KMS-11 (cell line): ENCODE results near the gene MEIOB.

Experiments
- H2AFZ ChIP-seq: fragments of 200-600 bp; sonication (generic); 2 replicates; pipeline ENCODE4 v1.6.1; 2016; ENCODE audit warnings: antibody characterized with exemption, mixed run types, low read depth
- H3K27ac ChIP-seq: fragments of 200-600 bp; sonication (generic); 2 replicates; pipeline ENCODE4 v1.6.1; 2016; ENCODE audit warnings: mild to moderate bottlenecking, mixed run types
- H3K27me3 ChIP-seq: fragments of 200-600 bp; sonication (generic); 2 replicates; pipeline ENCODE4 v1.6.1; 2017; ENCODE audit warnings: mild to moderate bottlenecking, low read depth, mixed run types, moderate library complexity; ENCODE audit not compliant: insufficient read depth
- H3K36me3 ChIP-seq: fragments of 200-600 bp; sonication (generic); 2 replicates; pipeline ENCODE4 v1.6.1; 2017; ENCODE audit warnings: mild to moderate bottlenecking, mixed run types; ENCODE audit not compliant: insufficient read depth
- H3K4me1 ChIP-seq: fragments of 200-600 bp; sonication (generic); 2 replicates; pipeline ENCODE4 v1.6.1; 2016; ENCODE audit warnings: mild to moderate bottlenecking, low read depth, mixed run types; ENCODE audit not compliant: poor library complexity, severe bottlenecking
- H3K4me2 ChIP-seq: fragments of 200-600 bp; sonication (generic); 2 replicates; pipeline ENCODE4 v1.7.0; 2016; ENCODE audit warnings: mild to moderate bottlenecking, mixed run types
- H3K4me3 ChIP-seq: fragments of 200-600 bp; sonication (generic); IDR thresholded peaks from 2 replicates; pipeline ENCODE4 v1.6.1; 2017; ENCODE audit warnings: low read depth, low read length, mixed read lengths; ENCODE audit not compliant: insufficient read depth
- H3K79me2 ChIP-seq: fragments of 200-600 bp; sonication (generic); 2 replicates; pipeline ENCODE4 v1.6.1; 2016; ENCODE audit warnings: low read depth, mixed run types; ENCODE audit not compliant: insufficient read depth
- H3K9ac ChIP-seq: fragments of 200-600 bp; sonication (generic); 2 replicates; pipeline ENCODE4 v1.6.1; 2016; ENCODE audit warnings: mild to moderate bottlenecking, mixed run types
- H4K20me1 ChIP-seq: fragments of 200-600 bp; sonication (generic); 2 replicates; pipeline ENCODE4 v1.6.1; 2016; ENCODE audit warnings: mild to moderate bottlenecking, mixed run types; ENCODE audit not compliant: insufficient read depth
- CTCF ChIP-seq: fragments of 200-600 bp; sonication (generic); conservative IDR thresholded peaks from 2 replicates; pipeline ENCODE4 v1.6.1; 2017; ENCODE audit warnings: low read depth, mild to moderate bottlenecking, antibody characterized with exemption, low read length, moderate library complexity, mixed read lengths

Gene MEIOB

GRCh38 chr16:1915732-1916639, 44.0 kb upstream of the MEIOB start:
- Histone ChIP-seq H2AFZ (no peak overlapping the region), H3K9ac (no peak overlapping the region), H3K4me3 (no peak overlapping the region), H3K4me2 (no peak overlapping the region), H3K27me3 (peaks cover 84% of the 10 kb centered on the region), H3K79me2 (no peaks in the 10 kb centered on the region), H3K4me1 (no peaks in the 10 kb centered on the region), H3K27ac (no peak overlapping the region), H3K36me3 (no peaks in the 10 kb centered on the region), H4K20me1 (no peaks in the 10 kb centered on the region)
- no peak for TF ChIP-seq CTCF

GRCh38 chr16:1914988-1915387, 43.0 kb upstream of the MEIOB start:
- Histone ChIP-seq H3K4me2 (no peak overlapping the region), H3K27me3 (peaks cover 80% of the 10 kb centered on the region), H3K27ac (no peak overlapping the region), H3K4me1 (no peaks in the 10 kb centered on the region), H3K9ac (no peak overlapping the region), H2AFZ (no peak overlapping the region), H4K20me1 (no peaks in the 10 kb centered on the region), H3K4me3 (no peak overlapping the region), H3K36me3 (no peaks in the 10 kb centered on the region), H3K79me2 (no peaks in the 10 kb centered on the region)
- no peak for TF ChIP-seq CTCF

- H3K4me1 ChIP-seq, result no peaks in the 10 kb centered on the region
- no peak for TF ChIP-seq CTCF
- no peaks in the 10 kb centered on the region for H3K79me2 ChIP-seq
- H3K27me3 ChIP-seq, result peaks cover 80% of the 10 kb centered on the region
- no peak overlapping the region for H3K4me3 ChIP-seq
- H4K20me1 ChIP-seq, result no peaks in the 10 kb centered on the region
- no peak overlapping the region for H3K27ac ChIP-seq
- no peak overlapping the region for H2AFZ ChIP-seq
- H3K9ac ChIP-seq, result no peak overlapping the region
- H3K36me3 ChIP-seq, result no peaks in the 10 kb centered on the region
- H3K4me2 ChIP-seq, result no peak overlapping the region
These were observed 42.2 kb upstream of the MEIOB start for GRCh38 chr16:1914084-1914608.

- H4K20me1 ChIP-seq, result no peaks in the 10 kb centered on the region
- no peaks in the 10 kb centered on the region for H3K4me1 ChIP-seq
- no peak for TF ChIP-seq CTCF
- no peak overlapping the region for H3K27ac ChIP-seq
- H3K9ac ChIP-seq, result no peak overlapping the region
- H3K79me2 ChIP-seq, result no peaks in the 10 kb centered on the region
- H3K36me3 ChIP-seq, result no peaks in the 10 kb centered on the region
- no peak overlapping the region for H3K4me2 ChIP-seq
- no peak overlapping the region for H3K4me3 ChIP-seq
- H3K27me3 ChIP-seq, result peaks cover 80% of the 10 kb centered on the region
- H2AFZ ChIP-seq, result no peak overlapping the region
These were observed 41.5 kb upstream of the MEIOB start for GRCh38 chr16:1913327-1914083.
